GM13977 (cell line): Measurements from ENCODE around the gene CALHM1.
"Not testable (repeated sequence)": the region's sequence is repeated elsewhere in the genome, so short reads cannot be mapped to it uniquely, and the experiment has no call there.

ENCODE experiments used
- DNase-seq: peaks from one replicate; pipeline ENCODE4 v3.0.0; 2012; ENCODE audit warnings: low spot score
- CTCF ChIP-seq: IDR thresholded peaks from 2 replicates; pipeline ENCODE4 v1.5.1; 2012; ENCODE audit warnings: mild to moderate bottlenecking, control low read depth; ENCODE audit not compliant: insufficient read depth; ENCODE audit errors: extremely low read depth, missing control alignments
- in situ Hi-C: fragments of 300-500 bp; cut with MboI; formaldehyde crosslinking; loops from one replicate; pipeline ENCODE4 v1.12.0; 2022; ENCODE audit warnings: low sequenced_read_pairs, low pct_unique_long_range_greater_than_20kb, mixed read lengths, inconsistent platforms; ENCODE audit not compliant: unreplicated experiment

CALHM1 gene

DNA sequence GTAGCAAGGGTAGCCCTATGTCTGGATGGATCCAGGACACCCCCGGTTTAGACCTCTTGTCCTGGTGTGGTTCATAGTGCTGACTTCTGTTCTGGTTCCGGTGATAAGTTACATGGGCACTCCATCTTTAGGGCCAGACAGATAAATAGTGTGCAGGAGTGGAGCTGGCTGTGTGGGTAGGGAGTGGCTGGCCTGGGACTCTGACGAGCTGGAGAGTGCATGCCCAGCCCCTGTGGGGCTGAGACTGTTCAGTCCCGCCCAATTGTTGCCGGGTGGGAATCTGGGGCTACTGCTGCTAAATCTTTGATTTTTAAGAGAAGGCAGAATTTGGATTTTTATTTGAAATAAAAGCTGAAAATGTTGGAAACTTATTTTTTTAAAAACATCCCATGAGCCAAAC is 35.0 kb downstream of the CALHM1 start:
- DNase-seq: no peak
- no peak for TF ChIP-seq CTCF
- in situ Hi-C loops: no loop called here

DNA sequence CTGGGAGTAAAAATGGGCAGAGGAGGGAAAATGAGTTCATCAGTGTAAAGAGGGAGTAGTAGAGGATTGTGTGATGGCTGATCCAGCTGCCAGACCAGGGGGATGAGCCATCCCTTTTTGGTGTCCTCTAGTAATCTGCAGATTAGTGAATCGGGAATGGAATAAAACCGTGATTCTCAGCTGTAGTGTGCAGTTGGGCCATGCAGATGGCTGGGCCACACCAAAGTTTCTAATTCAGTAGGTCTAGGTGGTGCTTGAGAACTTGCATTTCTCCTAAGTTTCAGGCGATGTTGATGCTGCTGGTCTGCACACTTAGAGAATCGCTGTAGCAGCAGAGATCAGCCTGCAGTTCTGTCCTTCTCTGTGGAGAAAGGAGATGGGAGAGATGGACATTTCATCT is 39.6 kb downstream of the CALHM1 start:
- DNase-seq: no peak
- no peak for TF ChIP-seq CTCF
- in situ Hi-C loops: no loop called here

DNA sequence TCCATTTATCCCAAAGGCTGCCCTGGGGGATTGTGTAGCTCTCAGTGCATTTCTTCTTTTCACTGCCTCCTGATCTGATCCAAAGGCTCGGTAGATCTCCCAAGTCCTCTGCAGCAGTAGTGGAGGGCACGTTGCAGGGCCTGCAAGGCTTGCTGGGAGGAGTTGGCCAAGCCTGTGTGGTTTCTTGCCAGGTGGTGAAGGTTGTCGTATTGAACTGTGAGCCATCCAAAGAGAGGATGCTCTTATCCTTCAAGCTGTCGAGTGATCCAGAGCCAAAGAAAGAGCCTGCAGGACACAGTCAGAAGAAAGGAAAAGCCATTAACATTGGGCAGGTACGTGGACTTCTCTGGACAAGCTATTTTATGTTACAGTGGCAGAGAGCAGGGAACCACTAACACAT is 41.1 kb downstream of the CALHM1 start:
- in situ Hi-C loops: no loop called here
- no peak for TF ChIP-seq CTCF
- no peak for DNase-seq

GRCh38 chr10:103417148-103417469 is 41.6 kb downstream of the CALHM1 start:
- DNase-seq, in situ Hi-C loops: not testable (repeated sequence)

- TF ChIP-seq CTCF: peak; percentile 79
- peak; percentile 59 for DNase-seq
- in situ Hi-C loops: no loop called here
Observed at GRCh38 chr10:103416436-103417147, 42.1 kb downstream of the CALHM1 start.

- no peak for TF ChIP-seq CTCF
- in situ Hi-C loops: no loop called here
- DNase-seq: no peak
Observed at GRCh38 chr10:103415581-103415980, 43.1 kb downstream of the CALHM1 start.

GRCh38 chr10:103413564-103413963 is 45.1 kb downstream of the CALHM1 start:
- no peak for TF ChIP-seq CTCF
- in situ Hi-C loops: loop anchor here (5.0 kb wide), 1 partner anchor 64 kb away; the partner anchor contains the start of gene CALHM3
- DNase-seq: no peak
